WERI-Rb-1 (cell line): ENCODE results near the gene SOBP.
"Not testable (repeated sequence)": the region's sequence is repeated elsewhere in the genome, so short reads cannot be mapped to it uniquely, and the experiment has no call there.

ENCODE experiments used
- DNase-seq: peaks from one replicate; pipeline ENCODE4 v3.0.0-alpha.2; 2020
- H3K27ac ChIP-seq: fragments of 250-450 bp; sonication (Bioruptor Pico); 2 replicates; pipeline ENCODE4 v1.5.1; 2020; ENCODE audit warnings: mild to moderate bottlenecking, moderate library complexity
- H3K27me3 ChIP-seq: fragments of 250-450 bp; sonication (Bioruptor Pico); 2 replicates; pipeline ENCODE4 v1.5.1; 2021; ENCODE audit warnings: mild to moderate bottlenecking, low read depth, moderate library complexity; ENCODE audit not compliant: insufficient read depth, severe bottlenecking
- H3K36me3 ChIP-seq: fragments of 250-450 bp; sonication (Bioruptor Pico); 2 replicates; pipeline ENCODE4 v1.5.1; 2020; ENCODE audit warnings: mild to moderate bottlenecking, moderate library complexity
- H3K4me3 ChIP-seq: 2 replicates; pipeline ENCODE4 v1.5.1; 2011; ENCODE audit warnings: low read depth, mild to moderate bottlenecking, control low read depth, low read length
- H3K9me3 ChIP-seq: fragments of 250-450 bp; sonication (Bioruptor Pico); 2 replicates; pipeline ENCODE4 v1.5.1; 2021; ENCODE audit warnings: mild to moderate bottlenecking, moderate library complexity; ENCODE audit not compliant: severe bottlenecking
- TF ChIP-seq, protein P1 (sequence below): IDR thresholded peaks from 2 replicates; pipeline ENCODE4 v1.5.1; 2011; ENCODE audit warnings: low read depth, mild to moderate bottlenecking, control low read depth, inconsistent platforms, low read length

Gene SOBP

DNA sequence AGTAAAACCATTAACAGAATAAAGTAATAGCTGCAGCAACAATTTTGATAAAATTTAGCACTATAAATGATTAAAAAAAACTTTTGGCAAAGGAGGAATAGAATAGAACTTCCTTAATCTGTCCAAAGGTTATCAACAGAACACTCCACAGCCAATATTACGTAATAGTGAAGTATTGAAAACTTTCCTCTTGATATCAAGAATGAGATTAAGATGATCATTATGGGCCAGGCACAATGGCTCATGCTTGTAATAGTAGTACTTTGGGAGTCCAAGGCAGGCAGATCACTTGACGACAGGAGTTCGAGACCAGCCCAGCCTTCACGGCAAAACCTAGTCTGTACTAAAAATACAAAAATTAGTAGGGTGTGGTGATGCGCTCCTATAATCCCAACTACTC is 26.0 kb downstream of the SOBP start:
- Histone ChIP-seq H3K27me3 (no peaks in the 10 kb centered on the region), H3K27ac (no peak overlapping the region), H3K4me3 (no peak overlapping the region), H3K9me3 (no peaks in the 10 kb centered on the region), H3K36me3 (no peaks in the 10 kb centered on the region)
- TF ChIP-seq, protein P1, sequence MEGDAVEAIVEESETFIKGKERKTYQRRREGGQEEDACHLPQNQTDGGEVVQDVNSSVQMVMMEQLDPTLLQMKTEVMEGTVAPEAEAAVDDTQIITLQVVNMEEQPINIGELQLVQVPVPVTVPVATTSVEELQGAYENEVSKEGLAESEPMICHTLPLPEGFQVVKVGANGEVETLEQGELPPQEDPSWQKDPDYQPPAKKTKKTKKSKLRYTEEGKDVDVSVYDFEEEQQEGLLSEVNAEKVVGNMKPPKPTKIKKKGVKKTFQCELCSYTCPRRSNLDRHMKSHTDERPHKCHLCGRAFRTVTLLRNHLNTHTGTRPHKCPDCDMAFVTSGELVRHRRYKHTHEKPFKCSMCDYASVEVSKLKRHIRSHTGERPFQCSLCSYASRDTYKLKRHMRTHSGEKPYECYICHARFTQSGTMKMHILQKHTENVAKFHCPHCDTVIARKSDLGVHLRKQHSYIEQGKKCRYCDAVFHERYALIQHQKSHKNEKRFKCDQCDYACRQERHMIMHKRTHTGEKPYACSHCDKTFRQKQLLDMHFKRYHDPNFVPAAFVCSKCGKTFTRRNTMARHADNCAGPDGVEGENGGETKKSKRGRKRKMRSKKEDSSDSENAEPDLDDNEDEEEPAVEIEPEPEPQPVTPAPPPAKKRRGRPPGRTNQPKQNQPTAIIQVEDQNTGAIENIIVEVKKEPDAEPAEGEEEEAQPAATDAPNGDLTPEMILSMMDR, result no peak
- DNase-seq, result no peak

DNA sequence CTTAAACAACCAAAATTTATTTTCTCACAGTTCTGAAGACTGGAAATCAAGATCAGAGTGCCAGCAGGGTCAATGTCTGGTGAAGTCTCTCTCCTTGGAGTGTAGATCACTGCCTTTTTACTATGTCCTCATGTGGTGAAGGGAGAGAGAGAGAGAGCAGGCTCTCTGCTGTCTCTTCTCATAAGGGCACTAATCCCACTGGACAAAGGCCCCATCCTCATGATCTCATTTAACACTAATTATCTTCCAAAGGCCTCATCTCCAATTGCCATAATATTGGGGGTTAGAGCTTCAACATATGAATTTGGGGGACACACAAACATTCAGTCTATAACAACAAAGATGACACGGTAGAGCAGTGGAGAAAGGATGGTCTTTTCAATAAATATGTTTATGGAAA is 27.4 kb downstream of the SOBP start:
- Histone ChIP-seq H3K4me3 (no peak overlapping the region), H3K27ac (no peak overlapping the region), H3K9me3 (no peaks in the 10 kb centered on the region), H3K36me3 (no peaks in the 10 kb centered on the region), H3K27me3 (no peaks in the 10 kb centered on the region)
- TF ChIP-seq, protein P1, result no peak
- DNase-seq, result no peak

DNA sequence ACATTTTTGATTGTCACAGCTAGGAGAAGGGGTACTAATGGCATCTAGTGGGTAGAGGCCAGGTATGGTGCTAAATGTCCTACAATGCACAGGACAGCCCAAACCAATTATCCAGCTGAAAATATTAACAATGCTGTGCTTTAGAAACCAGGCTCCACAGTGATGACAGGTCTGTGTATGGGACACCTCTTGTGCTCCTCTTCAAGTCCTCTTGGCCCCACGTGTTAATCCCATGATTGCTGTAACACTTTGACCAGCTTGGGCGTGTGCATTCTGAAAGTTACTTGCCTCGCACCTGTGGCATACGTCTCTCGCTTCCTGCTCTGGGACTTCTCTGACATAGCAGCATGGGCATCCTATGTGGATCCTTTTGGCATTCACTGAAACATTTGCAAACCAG is 29.3 kb downstream of the SOBP start:
- H3K27me3 ChIP-seq, H3K9me3 ChIP-seq, H3K36me3 ChIP-seq, H3K27ac ChIP-seq, DNase-seq, H3K4me3 ChIP-seq: not testable (repeated sequence)

DNA sequence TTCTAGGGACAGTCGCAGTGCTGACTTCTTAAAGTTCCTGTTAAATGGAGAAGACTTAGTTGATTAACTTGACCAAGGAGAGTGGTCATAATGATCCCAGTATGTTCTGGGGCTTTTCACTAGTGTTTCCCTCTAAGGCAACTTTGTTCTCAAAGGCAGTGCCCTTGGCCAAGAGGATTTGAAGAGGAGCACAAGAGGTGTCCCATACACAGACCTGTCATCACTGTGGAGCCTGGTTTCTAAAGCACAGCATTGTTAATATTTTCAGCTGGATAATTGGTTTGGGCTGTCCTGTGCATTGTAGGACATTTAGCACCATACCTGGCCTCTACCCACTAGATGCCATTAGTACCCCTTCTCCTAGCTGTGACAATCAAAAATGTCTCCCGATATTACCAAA is 30.8 kb downstream of the SOBP start:
- not testable (repeated sequence) for H3K36me3 ChIP-seq, H3K9me3 ChIP-seq, DNase-seq, H3K27me3 ChIP-seq, H3K27ac ChIP-seq, H3K4me3 ChIP-seq

DNA sequence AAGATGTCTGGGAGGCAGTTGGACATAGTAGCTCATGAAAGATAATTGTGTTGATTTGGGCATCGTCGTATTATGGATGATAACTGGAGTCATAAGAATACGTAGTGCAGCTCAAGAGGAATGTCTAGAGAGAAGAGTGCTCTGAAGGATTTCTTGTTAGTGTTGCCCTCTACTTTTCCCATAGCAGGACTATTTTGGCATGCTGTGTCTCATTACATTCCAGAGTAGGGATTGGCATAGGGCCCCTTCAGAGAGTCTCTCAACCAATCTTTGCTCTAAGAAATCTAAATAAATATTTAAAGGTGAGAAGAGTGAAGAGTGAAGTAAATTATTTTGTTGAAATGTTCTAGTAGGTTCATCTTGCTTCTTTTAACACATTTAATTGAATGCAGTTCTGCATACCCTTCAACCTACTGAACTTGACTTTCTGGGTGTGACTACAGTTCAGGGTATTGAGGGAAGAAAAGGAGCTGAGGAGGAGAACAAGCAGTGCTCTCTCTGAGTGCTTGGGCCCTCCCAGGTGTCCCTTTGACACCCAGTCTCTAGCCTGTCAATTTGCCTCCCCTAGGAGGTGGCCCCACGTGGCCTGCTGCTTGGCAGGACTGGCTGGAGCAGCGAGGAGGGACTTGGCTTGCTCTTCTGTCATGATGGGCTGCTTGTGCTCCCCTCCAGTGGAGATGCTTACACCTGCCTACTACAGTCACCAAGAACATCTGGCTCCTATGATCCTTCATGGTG is 33.3 kb downstream of the SOBP start:
- Histone ChIP-seq H3K36me3 (no peaks in the 10 kb centered on the region), H3K27ac (no peak overlapping the region), H3K4me3 (no peak overlapping the region), H3K27me3 (no peaks in the 10 kb centered on the region), H3K9me3 (no peaks in the 10 kb centered on the region)
- DNase-seq, result no peak
- TF ChIP-seq, protein P1, result no peak

DNA sequence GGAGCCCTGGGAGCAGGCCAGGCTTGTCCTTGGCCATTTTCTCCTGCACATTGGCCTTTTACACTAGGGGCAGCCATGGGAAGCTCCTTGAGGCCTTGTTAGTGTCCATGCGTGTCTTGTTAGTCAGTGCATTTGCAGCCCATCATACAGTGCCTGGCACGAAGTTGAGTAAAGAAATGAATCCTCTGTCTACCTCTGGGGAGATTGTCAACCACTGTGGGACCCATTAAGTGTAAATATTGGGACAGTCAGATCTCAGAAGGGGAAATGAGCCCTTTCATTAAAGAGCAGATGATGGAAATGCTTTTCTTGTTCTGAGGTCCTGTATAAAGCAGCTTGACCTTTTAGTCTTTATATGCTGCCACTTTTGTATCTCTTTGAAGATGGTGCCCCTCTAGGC is 33.9 kb downstream of the SOBP start:
- H3K27ac ChIP-seq, result no peak overlapping the region
- TF ChIP-seq, protein P1, result no peak
- H3K27me3 ChIP-seq, result no peaks in the 10 kb centered on the region
- no peak for DNase-seq
- no peak overlapping the region for H3K4me3 ChIP-seq
- H3K36me3 ChIP-seq, result no peaks in the 10 kb centered on the region
- H3K9me3 ChIP-seq, result no peaks in the 10 kb centered on the region

DNA sequence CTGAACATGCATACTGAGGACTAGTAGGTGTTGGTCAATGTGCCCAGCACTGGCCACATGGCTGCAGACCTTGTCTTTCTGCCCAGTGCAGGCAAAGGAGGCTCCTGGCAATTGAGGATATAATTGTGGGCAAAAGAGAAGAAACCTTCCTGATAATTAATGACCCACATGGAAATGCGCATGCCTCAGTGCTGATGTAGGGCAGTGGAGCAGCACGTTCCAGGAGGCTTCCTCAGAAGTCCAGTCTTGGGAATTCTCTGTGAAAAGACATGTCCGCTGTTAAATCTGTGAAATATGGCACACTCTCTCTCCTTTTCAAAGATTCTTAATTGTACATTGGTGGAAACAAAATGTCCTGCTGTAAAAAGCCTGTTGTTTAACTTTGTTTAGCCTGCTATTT is 34.7 kb downstream of the SOBP start:
- Histone ChIP-seq H3K36me3 (no peaks in the 10 kb centered on the region), H3K27me3 (no peaks in the 10 kb centered on the region), H3K9me3 (no peaks in the 10 kb centered on the region), H3K27ac (no peak overlapping the region), H3K4me3 (no peak overlapping the region)
- DNase-seq, result no peak
- TF ChIP-seq, protein P1, result no peak
